ENCODE measurements around the gene RASGEF1C. TPM values are rescaled to one million over a fixed set of nuclear protein-coding genes. Genes with fewer than 3 reads are reported as not detected.

Gene RASGEF1C
- total RNA-seq, 2 donors from 2014 or later: not detected

GRCh38 chr5:180113660-180114303 lies 95.2 kb downstream of the RASGEF1C start:
- no peaks in the 10 kb centered on the region for H3K4me1 ChIP-seq (ENCODE audit: control insufficient read depth in 1 of 2, low read depth in 2 of 2)
- no peak overlapping the region for H3K4me3 ChIP-seq
- TF ChIP-seq, protein P1, sequence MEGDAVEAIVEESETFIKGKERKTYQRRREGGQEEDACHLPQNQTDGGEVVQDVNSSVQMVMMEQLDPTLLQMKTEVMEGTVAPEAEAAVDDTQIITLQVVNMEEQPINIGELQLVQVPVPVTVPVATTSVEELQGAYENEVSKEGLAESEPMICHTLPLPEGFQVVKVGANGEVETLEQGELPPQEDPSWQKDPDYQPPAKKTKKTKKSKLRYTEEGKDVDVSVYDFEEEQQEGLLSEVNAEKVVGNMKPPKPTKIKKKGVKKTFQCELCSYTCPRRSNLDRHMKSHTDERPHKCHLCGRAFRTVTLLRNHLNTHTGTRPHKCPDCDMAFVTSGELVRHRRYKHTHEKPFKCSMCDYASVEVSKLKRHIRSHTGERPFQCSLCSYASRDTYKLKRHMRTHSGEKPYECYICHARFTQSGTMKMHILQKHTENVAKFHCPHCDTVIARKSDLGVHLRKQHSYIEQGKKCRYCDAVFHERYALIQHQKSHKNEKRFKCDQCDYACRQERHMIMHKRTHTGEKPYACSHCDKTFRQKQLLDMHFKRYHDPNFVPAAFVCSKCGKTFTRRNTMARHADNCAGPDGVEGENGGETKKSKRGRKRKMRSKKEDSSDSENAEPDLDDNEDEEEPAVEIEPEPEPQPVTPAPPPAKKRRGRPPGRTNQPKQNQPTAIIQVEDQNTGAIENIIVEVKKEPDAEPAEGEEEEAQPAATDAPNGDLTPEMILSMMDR (IDR thresholded peaks at IDR 0.05): no peak
- H3K36me3 ChIP-seq: no peaks in the 10 kb centered on the region
- H3K27ac ChIP-seq: no peak overlapping the region
- ATAC-seq (ENCODE audit: insufficient number of reproducible peaks, low FRiP score, low read depth) (no peak), DNase-seq (ENCODE audit: low spot score) (no peak)
- H3K27me3 ChIP-seq (replicated peaks; ENCODE audit: insufficient read depth): no peaks in the 10 kb centered on the region
- no peaks in the 10 kb centered on the region for H3K9me3 ChIP-seq

DNA sequence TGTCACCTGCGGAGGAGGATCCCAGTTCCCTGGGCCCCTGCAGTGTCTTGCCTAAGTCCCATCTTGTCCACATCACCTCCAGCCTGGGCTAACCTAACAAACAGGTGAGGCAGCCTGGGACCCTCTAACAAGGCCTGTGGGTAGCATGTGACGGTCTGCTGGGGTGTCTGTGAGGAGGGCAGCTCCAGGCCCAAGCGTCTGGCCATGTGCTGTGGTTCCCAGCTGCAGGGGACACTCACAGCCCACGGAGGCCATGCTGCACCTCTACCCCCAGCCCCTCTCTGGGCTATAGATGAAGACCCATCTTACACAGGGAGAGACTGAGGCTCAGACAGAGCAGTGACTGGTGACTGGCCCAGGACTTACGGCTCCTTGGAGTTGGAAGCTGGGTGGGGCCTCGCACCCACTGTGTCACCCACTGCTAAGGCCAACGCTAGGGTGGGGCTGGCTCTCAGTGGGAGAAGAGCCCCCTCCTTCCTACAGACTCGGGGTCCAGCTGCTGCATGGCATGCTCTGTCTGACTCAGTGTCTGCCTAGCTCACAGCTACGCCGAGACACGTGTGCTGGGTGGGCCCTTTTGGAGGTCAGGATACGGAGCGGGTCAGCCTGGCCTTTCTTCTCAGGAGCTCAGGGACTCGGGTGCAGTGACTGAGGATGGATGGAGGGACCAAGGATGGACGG lies 96.7 kb downstream of the RASGEF1C start:
- DNase-seq (ENCODE audit: low spot score): no peak
- H3K27ac ChIP-seq: no peak overlapping the region

DNA sequence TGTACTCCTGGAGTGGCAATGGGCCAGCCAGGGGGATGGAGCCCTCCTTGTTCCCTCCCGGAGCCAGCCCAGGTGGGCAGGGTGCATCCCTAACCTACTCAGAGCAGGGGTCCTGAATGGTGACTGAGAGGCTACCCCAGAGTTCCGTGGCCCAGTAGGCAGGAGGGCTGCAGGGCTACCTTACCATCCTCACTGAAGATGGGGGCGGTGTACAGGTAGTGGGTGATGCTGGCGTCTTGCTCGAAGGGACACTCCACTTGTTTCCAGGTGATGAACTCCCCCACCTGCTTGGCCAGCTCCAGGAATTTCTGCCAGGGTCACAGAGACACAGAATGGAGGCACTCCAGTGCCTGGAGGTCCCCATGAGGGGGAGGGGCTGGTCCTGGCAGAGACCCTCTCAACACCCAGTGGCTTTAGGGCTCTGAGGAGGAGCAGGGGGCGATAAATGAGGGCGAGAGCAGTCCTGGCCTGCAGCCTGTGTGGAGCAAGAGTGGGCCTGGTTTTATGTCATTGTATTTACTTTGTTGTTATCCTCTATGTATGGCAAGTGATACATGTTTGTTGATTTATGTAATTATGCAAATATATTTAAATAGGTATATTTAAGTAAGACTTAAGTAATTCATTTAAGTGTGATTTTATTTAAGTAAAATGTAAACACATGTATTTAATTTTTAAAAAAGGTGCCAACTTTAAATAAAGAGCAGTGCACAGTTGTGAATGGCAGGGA lies 97.6 kb downstream of the RASGEF1C start:
- no peaks in the 10 kb centered on the region for H3K36me3 ChIP-seq
- H3K9me3 ChIP-seq: peaks cover 13% of the 10 kb centered on the region
- no peak overlapping the region for H3K27ac ChIP-seq
- TF ChIP-seq, protein P1 (IDR thresholded peaks at IDR 0.05): no peak
- DNase-seq (ENCODE audit: low spot score) (no peak), ATAC-seq (ENCODE audit: insufficient number of reproducible peaks, low FRiP score, low read depth) (no peak)
- no peaks in the 10 kb centered on the region for H3K27me3 ChIP-seq (replicated peaks; ENCODE audit: insufficient read depth)
- no peaks in the 10 kb centered on the region for H3K4me1 ChIP-seq (ENCODE audit: control insufficient read depth in 1 of 2, low read depth in 2 of 2)
- no peak overlapping the region for H3K4me3 ChIP-seq

More for the DNA sequence above, 96.7 kb downstream of the RASGEF1C start:
- H3K36me3 ChIP-seq: no peaks in the 10 kb centered on the region
- H3K4me3 ChIP-seq: no peak overlapping the region
- TF ChIP-seq, protein P1 (IDR thresholded peaks at IDR 0.05): no peak
- no peaks in the 10 kb centered on the region for H3K27me3 ChIP-seq (replicated peaks; ENCODE audit: insufficient read depth)
- H3K4me1 ChIP-seq (ENCODE audit: control insufficient read depth in 1 of 2, low read depth in 2 of 2): no peaks in the 10 kb centered on the region
- ATAC-seq (ENCODE audit: insufficient number of reproducible peaks, low FRiP score, low read depth): no peak
- peaks cover 4% of the 10 kb centered on the region for H3K9me3 ChIP-seq

DNA sequence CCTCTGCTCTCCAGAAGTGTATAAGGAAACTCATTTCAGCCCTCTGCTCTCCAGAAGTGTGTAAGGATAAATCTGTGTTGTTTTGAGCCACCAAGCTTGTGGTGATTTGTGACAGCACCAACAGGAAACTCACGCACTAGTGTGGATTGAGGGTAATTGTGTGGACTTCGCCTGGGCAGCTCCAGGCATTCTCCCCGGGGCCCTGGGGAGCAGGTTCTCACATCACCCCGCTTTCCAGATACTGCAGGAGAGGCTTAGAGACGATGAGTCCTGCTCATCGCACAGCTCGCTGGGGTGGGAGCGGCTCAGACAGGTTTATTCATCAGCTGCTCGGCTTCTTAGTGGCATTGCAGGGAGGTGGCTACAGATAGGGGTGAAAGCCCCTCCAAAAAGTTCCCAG lies 99.1 kb downstream of the RASGEF1C start:
- ATAC-seq (ENCODE audit: insufficient number of reproducible peaks, low FRiP score, low read depth): no peak
- Histone ChIP-seq H3K27ac (no peak overlapping the region), H3K36me3 (no peaks in the 10 kb centered on the region), H3K9me3 (peaks cover 15% of the 10 kb centered on the region), H3K4me3 (no peak overlapping the region), H3K27me3 (replicated peaks; ENCODE audit: insufficient read depth) (no peaks in the 10 kb centered on the region), H3K4me1 (ENCODE audit: control insufficient read depth in 1 of 2, low read depth in 2 of 2) (no peaks in the 10 kb centered on the region)
- no peak for DNase-seq (ENCODE audit: low spot score)
- TF ChIP-seq, protein P1 (IDR thresholded peaks at IDR 0.05): no peak

- TF ChIP-seq, protein P1 (IDR thresholded peaks at IDR 0.05): no peak
- Histone ChIP-seq H3K27ac (no peak overlapping the region), H3K36me3 (no peaks in the 10 kb centered on the region), H3K4me1 (ENCODE audit: control insufficient read depth in 1 of 2, low read depth in 2 of 2) (no peaks in the 10 kb centered on the region), H3K9me3 (peaks cover 15% of the 10 kb centered on the region), H3K27me3 (replicated peaks; ENCODE audit: insufficient read depth) (no peaks in the 10 kb centered on the region), H3K4me3 (no peak overlapping the region)
- DNase-seq (ENCODE audit: low spot score) (no peak), ATAC-seq (ENCODE audit: insufficient number of reproducible peaks, low FRiP score, low read depth) (no peak)
Measured at GRCh38 chr5:180107005-180107404, 102.0 kb downstream of the RASGEF1C start.
